HEK293T (cell line): Measurements from ENCODE around the gene SPOCD1.

Experiments used
- CTCF ChIA-PET: fragments of 350-600 bp; formaldehyde crosslinking; extraction: SDS; loops from one replicate; lab custom pipeline; 2021; ENCODE audit warnings: antibody characterized with exemption, inconsistent platforms; lab: Yijun Ruan, JAX
- POLR2A ChIA-PET: fragments of 350-600 bp; formaldehyde crosslinking; extraction: SDS; loops from one replicate; lab custom pipeline; 2020; ENCODE audit warnings: antibody characterized with exemption, inconsistent platforms; lab: Yijun Ruan, JAX
- DNase-seq: peaks from one replicate; pipeline ENCODE4 v3.0.0; 2012; ENCODE audit warnings: mixed read lengths; ENCODE audit errors: extremely low spot score
- ARNT ChIP-seq: fragments of 450-650 bp; IDR thresholded peaks from 2 replicates; pipeline ENCODE4 v1.6.1; 2017; ENCODE audit warnings: mild to moderate bottlenecking
- BHLHE40 ChIP-seq: fragments of 450-650 bp; IDR thresholded peaks from 2 replicates; pipeline ENCODE4 v1.6.1; 2016; ENCODE audit warnings: mild to moderate bottlenecking, moderate library complexity, borderline replicate concordance
- CTBP1 ChIP-seq: fragments of 450-650 bp; IDR thresholded peaks from 2 replicates; pipeline ENCODE4 v1.6.1; 2016; ENCODE audit warnings: borderline replicate concordance
- ELF4 ChIP-seq: fragments of 450-650 bp; IDR thresholded peaks from 2 replicates; pipeline ENCODE4 v1.6.1; 2017; ENCODE audit warnings: antibody characterized with exemption
- FOXA1 ChIP-seq: fragments of 450-650 bp; IDR thresholded peaks from 2 replicates; pipeline ENCODE4 v1.6.1; 2016; ENCODE audit warnings: mild to moderate bottlenecking
- FOXK2 ChIP-seq: fragments of 450-650 bp; IDR thresholded peaks from 2 replicates; pipeline ENCODE4 v1.6.1; 2016; ENCODE audit warnings: mild to moderate bottlenecking
- FOXM1 ChIP-seq: fragments of 450-650 bp; IDR thresholded peaks from 2 replicates; pipeline ENCODE4 v1.6.1; 2017; ENCODE audit warnings: mild to moderate bottlenecking, borderline replicate concordance
- HDGF ChIP-seq: fragments of 450-650 bp; IDR thresholded peaks from 2 replicates; pipeline ENCODE4 v1.6.1; 2017; ENCODE audit warnings: antibody characterized with exemption, borderline replicate concordance
- L3MBTL2 ChIP-seq: fragments of 450-650 bp; conservative IDR thresholded peaks from 2 replicates; pipeline ENCODE4 v1.6.1; 2016; ENCODE audit warnings: mild to moderate bottlenecking
- LEF1 ChIP-seq: fragments of 450-650 bp; IDR thresholded peaks from 2 replicates; pipeline ENCODE4 v1.6.1; 2017; ENCODE audit warnings: mild to moderate bottlenecking, borderline replicate concordance
- NFRKB ChIP-seq: fragments of 450-650 bp; IDR thresholded peaks from 2 replicates; pipeline ENCODE4 v1.6.1; 2016; ENCODE audit warnings: mild to moderate bottlenecking, moderate library complexity
- PKNOX1 ChIP-seq: fragments of 450-650 bp; IDR thresholded peaks from 2 replicates; pipeline ENCODE4 v1.6.1; 2016
- SP1 ChIP-seq: fragments of 450-650 bp; IDR thresholded peaks from 2 replicates; pipeline ENCODE4 v1.6.1; 2017
- SUZ12 ChIP-seq: fragments of 450-650 bp; IDR thresholded peaks from 2 replicates; pipeline ENCODE4 v1.6.1; 2016; ENCODE audit warnings: mild to moderate bottlenecking
- TARDBP ChIP-seq: fragments of 450-650 bp; IDR thresholded peaks from 2 replicates; pipeline ENCODE4 v1.6.1; 2016
- ZNF384 ChIP-seq: fragments of 450-650 bp; IDR thresholded peaks from 2 replicates; pipeline ENCODE4 v1.6.1; 2016

The SPOCD1 gene

GRCh38 chr1:31755850-31756492 lies 59.9 kb downstream of the SPOCD1 start:
- POLR2A ChIA-PET = interaction anchor here (1.2 kb wide), 1 partner anchor 40 kb away, joined by 3 read pairs; no protein-coding TSS in a partner anchor
- TF ChIP-seq L3MBTL2 (no peak), NFRKB (no peak), SUZ12 (no peak), LEF1 (no peak), CTBP1 (no peak), TARDBP (no peak), FOXM1 (no peak), PKNOX1 (no peak), ELF4 (no peak), ZNF384 (no peak), BHLHE40 (no peak), HDGF (no peak), SP1 (no peak), ARNT (no peak), FOXA1 (no peak), FOXK2 (no peak)
- DNase-seq = no peak
- CTCF ChIA-PET = no interaction called here

DNA sequence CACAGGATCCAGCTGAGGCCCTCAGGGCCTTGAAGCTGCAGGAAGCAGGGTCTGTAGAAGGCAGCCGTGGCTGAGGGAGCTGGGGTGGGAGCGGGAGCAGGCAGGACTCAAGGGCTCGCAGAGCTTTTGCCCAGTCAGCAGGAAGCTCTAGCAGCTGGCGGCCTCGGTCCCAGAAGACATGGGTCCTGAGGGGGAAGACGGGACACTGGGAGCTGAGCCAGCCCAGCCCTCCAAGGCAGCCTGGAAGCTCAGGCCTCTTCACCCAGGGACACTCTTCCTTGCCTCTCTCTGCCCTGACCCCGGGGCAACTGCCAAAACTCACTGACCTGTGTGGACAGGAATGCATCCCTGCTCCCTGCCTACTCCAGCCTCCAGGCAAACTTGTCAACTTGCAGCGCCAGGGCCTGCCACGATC lies 60.6 kb downstream of the SPOCD1 start:
- TF ChIP-seq PKNOX1 (no peak), NFRKB (no peak), ELF4 (no peak), FOXK2 (no peak), LEF1 (no peak), ZNF384 (no peak), HDGF (no peak), FOXA1 (no peak), SUZ12 (no peak), SP1 (no peak), L3MBTL2 (no peak), CTBP1 (no peak), FOXM1 (no peak), BHLHE40 (no peak), TARDBP (no peak), ARNT (no peak)
- ChIA-PET POLR2A (interaction anchor here (1.0 to 1.2 kb wide), 2 partner anchors 10 to 39 kb away, joined by 3 read pairs; no protein-coding TSS in a partner anchor), CTCF (no interaction called here)
- DNase-seq = no peak

DNA sequence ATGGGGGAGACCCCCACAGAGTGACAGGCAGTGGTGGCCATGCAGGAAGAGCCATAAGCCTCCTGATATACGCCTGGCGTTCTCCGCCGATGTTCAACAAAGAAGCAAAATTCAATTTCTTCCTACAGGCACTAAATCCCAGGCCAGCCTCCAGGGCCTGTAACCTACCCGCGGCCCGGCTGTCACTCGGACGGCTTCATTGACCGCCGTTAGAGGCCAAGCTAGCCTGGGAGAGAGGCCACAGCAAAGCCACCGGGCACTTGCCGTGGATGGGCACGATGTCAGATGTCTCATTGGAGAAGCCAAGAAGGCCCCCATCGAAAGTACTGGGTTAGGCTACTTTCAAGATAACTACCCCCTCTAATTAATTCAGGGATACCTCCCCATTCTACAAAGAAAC lies 61.4 kb downstream of the SPOCD1 start:
- CTCF ChIA-PET = no interaction called here
- TF ChIP-seq FOXA1 (no peak), SP1 (no peak), LEF1 (no peak), ZNF384 (no peak), TARDBP (no peak), ELF4 (no peak), ARNT (no peak), FOXM1 (no peak), PKNOX1 (no peak), SUZ12 (no peak)
- DNase-seq = no peak
- POLR2A ChIA-PET = interaction anchor here (1.0 to 1.6 kb wide), 2 partner anchors 9 to 110 kb away, joined by 3 read pairs; partner anchors contain the start of gene PEF1

GRCh38 chr1:31753707-31754349 lies 62.0 kb downstream of the SPOCD1 start:
- no peak for TF ChIP-seq ELF4
- TF ChIP-seq L3MBTL2 = no peak
- no peak for TF ChIP-seq ZNF384
- TF ChIP-seq NFRKB = no peak
- no peak for TF ChIP-seq BHLHE40
- no peak for TF ChIP-seq ARNT
- no peak for TF ChIP-seq FOXM1
- no peak for TF ChIP-seq FOXK2
- TF ChIP-seq HDGF = no peak
- no peak for TF ChIP-seq SUZ12
- no peak for TF ChIP-seq TARDBP
- TF ChIP-seq PKNOX1 = no peak
- no peak for TF ChIP-seq FOXA1
- no peak for TF ChIP-seq LEF1
- TF ChIP-seq CTBP1 = no peak
- TF ChIP-seq SP1 = no peak
- ChIA-PET CTCF (no interaction called here), POLR2A (interaction anchor here (1.6 kb wide), 1 partner anchor 109 kb away, joined by 3 read pairs; the partner anchor contains the start of gene PEF1)
- no peak for DNase-seq
